ENCODE data around the gene SULT1C3.

Gene SULT1C3

DNA sequence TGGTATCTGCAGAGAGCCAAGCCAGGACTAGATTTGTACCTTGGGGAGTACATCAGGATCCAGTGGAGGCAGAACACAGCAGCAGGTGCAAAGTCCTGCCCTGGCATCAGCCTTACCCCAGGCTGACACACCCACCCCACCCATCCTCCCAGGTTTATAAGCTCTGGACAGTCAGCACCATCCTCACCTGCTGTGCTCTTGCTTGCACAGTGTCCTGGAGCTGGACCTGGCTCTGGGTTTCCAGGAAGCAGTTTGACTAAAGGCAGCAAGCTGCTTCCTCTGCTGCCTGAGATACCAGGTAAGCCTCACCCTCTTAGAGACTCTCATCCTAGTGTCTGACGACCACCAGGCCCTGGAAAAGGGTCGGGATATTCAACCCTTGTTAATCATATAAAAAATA lies at the start of gene SULT1C3:
SULT1C3 (plus strand) TSS at position 183 of the 400 bp plus-strand sequence. CDS start 7,227 bp downstream, outside the sequence.
- DNase-seq (ENCODE audit: low read depth in 2 of 2) = no peak

DNA sequence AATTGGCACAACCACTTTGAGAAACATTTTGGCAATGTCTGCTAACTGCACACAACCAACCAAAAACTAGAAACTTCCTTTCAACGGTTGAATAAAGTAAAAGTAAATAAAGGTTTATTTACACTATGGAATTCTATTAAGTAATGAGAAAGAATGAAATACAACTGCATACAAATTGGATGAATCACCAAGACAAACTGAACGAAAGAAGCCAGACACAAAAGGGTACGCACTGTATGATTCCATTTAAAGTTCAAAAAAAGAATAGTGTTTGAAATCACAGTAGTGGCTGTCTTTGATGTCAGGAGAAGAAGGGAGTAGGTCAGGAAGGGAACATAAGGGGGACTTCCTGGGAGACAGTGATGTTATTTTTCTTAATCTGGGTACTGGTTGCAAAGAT lies 46.5 kb upstream of the SULT1C3 start:
- no peak for DNase-seq (ENCODE audit: low read depth in 2 of 2)

GRCh38 chr2:108194409-108195132 lies 45.2 kb upstream of the SULT1C3 start:
- no peak for DNase-seq (ENCODE audit: low read depth in 2 of 2)

GRCh38 chr2:108195133-108195439 lies 44.7 kb upstream of the SULT1C3 start:
- DNase-seq (ENCODE audit: low read depth in 2 of 2) = no peak

DNA sequence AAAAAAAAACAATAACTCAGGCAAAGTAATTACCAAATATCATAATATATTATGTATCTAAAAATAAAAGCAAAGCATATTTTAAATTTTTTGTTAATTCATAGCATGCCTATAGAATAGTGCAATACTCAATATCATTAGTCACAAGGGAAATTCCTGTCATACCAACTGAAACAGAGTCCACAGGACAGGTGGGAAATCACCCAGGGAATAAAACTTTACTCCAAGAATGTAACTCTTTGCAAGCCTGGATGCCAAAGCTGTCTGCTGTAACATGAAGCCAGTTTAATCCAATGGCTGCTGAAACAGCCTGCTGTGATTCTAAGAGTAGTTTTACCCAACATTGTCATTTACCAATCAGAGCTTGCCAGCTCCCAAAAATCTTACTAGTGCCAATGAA lies 40.0 kb upstream of the SULT1C3 start:
- no peak for DNase-seq (ENCODE audit: low read depth in 2 of 2)

- DNase-seq (ENCODE audit: low read depth in 2 of 2) = no peak
Measured at GRCh38 chr2:108200569-108200968, 39.2 kb upstream of the SULT1C3 start.

GRCh38 chr2:108212671-108213070 lies 27.1 kb upstream of the SULT1C3 start:
- DNase-seq (ENCODE audit: low read depth in 2 of 2) = no peak

GRCh38 chr2:108215794-108216211 lies 24.0 kb upstream of the SULT1C3 start:
- no peak for DNase-seq (ENCODE audit: low read depth in 2 of 2)

GRCh38 chr2:108217211-108217610 lies 22.6 kb upstream of the SULT1C3 start:
- DNase-seq (ENCODE audit: low read depth in 2 of 2) = no peak

DNA sequence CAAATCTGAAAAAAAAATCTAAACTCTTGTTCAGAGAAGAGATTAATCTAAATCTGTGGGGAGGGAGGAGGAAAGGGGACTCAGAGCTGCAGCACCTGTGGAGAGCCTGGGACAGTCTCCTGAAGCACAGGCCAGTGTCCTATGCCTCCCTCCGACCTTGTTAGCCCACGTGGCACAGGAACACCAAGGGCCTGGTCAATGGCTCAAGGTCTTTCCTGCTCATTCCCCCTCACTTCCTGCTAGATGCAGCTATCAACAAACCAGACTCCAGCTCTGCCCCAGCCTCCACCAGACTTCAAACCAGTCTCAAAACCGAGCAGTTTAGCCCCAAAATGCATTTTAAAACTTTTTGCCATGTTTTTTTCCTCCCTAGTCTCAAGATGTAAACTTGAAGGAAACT lies 20.1 kb upstream of the SULT1C3 start:
- no peak for DNase-seq (ENCODE audit: low read depth in 2 of 2)

DNA sequence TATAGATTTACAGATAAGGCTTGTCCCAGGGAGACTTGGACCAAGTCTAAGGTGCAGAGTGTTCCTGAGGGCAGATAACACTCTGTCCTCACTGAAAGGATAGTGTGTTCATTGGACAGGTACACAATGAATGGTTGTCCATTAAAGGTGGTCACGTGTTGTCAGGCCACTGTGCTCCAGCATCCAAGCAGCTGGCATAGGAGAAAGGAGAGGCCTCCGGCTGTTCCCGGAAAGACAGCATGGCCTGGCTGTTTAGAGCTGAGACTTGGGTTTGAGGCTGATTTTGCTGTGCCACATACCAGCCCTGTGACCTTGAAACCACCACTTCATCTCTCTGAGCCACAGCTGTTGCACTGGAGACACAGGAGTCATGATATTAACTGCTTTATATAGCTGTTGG lies 19.6 kb upstream of the SULT1C3 start:
- DNase-seq (ENCODE audit: low read depth in 2 of 2) = no peak

DNA sequence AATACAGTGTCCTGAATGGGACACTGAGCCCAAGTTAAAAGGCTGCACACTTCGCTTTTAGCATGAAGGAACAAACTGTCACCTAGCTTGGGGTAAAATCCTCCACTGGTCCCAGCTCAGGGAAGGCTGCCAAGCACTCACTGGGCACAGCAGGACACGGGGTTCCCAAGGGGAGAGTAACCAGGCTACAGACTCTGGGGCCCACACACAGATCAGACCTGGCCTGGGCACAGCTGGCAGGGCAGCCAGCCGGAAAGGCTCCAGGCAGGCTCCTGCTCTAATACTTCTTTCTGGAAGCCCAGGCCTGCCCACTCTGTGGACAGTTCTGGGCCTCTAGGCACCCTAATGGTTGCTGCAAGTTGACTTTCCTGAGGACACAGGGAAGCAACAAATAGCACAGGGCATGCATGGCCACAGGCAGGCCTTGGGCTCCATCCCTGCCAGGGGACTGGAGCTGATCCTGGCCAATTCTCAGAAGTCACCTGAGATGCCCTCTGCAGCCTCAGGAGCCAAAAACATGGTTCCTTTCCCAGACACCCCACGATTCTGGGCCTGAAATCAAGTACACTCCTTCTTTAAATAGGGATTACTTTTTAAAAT lies 18.7 kb upstream of the SULT1C3 start:
- DNase-seq (ENCODE audit: low read depth in 2 of 2) = no peak

- no peak for DNase-seq (ENCODE audit: low read depth in 2 of 2)
Measured at GRCh38 chr2:108222261-108222660, 17.5 kb upstream of the SULT1C3 start.

GRCh38 chr2:108223573-108223972 lies 16.2 kb upstream of the SULT1C3 start:
- no peak for DNase-seq (ENCODE audit: low read depth in 2 of 2)

DNA sequence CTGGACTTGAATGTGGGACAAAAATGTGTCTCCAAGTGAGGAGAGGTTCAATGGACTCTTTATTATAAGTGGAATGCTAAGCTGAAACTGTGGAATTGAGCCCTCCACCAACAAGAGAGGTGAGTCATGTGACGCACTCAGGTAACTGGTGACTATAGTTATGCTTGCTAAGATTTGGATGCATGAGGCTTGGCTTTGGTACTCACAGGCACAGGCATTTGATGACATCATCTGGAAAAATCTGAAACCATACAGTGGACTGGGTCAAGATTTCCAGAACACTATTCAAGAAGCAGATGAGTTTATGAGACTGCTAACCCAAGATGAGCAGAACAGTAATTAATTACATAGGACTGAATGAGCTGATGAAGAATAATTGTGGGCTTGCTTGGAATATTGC lies 15.7 kb upstream of the SULT1C3 start:
- DNase-seq (ENCODE audit: low read depth in 2 of 2) = no peak

DNA sequence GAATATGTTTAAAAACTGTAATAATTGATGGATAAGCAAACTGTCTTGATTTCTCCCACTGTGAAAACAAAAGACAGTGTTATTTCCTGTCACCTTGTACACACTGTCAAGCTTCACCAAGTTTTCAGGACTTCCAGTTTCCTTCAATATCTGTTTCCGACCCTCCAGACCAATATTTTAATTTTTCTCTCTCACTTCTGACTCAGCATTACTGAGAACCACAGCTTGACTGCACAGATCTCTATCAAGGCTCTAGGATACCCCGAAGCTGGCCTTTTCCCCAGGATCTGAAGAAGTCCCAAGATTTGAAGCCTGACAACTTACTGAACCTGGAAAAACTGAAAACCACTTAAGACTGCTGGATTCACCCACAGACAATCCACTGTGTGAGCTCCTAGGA lies 13.2 kb upstream of the SULT1C3 start:
- DNase-seq (ENCODE audit: low read depth in 2 of 2) = no peak

DNA sequence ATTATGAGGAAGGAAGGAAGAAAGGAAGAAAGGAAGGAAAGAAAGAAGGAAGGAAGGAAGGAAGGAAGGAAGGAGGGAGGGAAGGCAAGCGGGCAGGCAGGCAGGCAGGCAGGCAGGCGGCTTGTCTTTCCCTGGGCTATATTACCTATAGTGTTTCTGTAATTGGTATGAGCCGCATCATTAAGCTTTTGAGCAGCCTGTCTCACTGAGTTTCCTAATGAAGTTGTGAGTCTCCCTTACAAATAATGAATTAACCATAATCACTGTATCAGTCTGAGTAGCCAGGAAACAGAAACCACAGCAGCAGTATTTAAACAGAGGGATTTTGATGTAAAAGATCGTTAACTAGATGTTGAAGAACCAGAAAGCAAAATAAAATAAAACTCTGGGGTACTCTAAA lies 11.8 kb upstream of the SULT1C3 start:
- DNase-seq (ENCODE audit: low read depth in 2 of 2) = no peak

DNA sequence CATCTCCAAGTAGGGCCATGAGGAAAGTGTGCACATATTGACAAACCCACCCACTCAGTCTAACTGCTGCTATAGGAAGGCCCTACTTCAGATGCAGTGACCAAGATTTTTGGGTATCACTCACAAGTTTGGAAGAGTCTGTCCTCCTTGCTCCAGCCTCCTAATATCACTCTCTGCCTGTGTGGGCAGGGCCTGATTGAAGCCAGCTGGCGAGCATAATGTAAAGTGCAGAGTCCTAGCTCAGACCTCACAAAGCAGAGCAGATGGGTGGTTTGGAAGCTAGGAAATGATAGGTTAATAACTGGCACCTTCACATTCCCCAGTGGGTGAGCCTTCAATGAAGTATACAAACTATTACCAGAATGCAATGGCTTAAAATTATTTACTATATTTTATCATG lies 11.2 kb upstream of the SULT1C3 start:
- no peak for DNase-seq (ENCODE audit: low read depth in 2 of 2)

DNA sequence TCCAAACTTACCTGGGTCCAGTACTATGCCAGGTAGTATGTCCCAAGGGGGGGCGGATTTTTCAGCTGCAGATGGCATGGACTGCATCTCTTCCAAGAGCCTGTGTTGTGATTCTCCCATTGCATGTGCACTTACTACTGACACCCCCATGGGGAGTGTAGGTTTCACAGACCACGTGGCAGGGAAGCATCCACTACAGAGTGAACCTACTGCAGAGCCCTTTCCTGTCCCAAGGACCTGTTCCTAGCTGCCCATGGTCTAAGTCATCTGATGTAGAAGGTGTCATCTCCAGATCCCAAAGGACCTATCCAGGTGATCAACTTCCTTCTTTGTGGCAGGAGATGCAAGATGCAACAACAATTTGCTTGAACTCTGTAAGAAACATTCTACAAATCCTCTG lies 9.9 kb upstream of the SULT1C3 start:
- DNase-seq (ENCODE audit: low read depth in 2 of 2) = no peak

- no peak for DNase-seq (ENCODE audit: low read depth in 2 of 2)
Measured at GRCh38 chr2:108235577-108235976, 4.2 kb upstream of the SULT1C3 start.

- DNase-seq (ENCODE audit: low read depth in 2 of 2) = no peak
Measured at GRCh38 chr2:108236676-108237335, 3.0 kb upstream of the SULT1C3 start.

DNA sequence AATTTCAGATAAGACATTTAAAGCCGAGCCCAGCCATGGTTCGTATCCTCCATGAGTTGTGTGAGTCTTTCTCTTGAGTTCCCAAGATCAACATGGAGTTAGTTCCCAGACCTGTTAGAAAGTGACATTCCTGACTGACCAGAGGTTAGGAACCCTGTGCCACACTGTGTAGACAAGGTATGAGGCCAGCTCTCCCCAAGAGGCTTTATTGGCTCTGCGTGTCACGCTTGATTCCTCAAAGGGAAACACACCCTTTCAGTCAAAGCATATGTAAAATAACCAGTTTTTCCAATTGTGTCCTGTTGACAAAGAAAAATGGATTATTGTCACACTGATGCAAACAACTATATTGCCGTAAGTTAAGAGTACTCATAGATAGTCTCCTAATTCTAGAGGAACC lies 1.2 kb downstream of the SULT1C3 start:
- DNase-seq (ENCODE audit: low read depth in 2 of 2) = no peak

- no peak for DNase-seq (ENCODE audit: low read depth in 2 of 2)
Measured at GRCh38 chr2:108243566-108243965, 3.8 kb downstream of the SULT1C3 start.
